Measurements from ENCODE around the gene ROBO4.

DNA sequence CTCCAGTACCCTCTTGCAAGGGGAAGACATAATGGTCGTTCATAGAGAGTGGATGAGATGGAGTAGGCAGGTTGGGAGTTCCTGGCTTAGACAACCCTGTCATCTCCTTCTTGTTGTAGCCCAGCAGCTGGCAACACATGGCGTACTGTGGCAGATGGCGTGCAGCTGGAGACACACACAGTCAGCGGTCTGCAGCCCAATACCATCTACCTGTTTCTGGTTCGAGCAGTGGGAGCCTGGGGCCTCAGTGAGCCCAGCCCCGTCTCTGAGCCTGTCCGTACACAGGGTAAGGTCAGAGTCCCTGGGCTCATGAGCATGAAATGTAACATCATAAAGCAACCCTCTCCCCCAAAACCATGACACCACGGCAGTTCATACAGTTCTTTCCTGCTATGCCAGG lies 23.7 kb downstream of the ROBO4 start:
- TF ChIP-seq, protein P1, sequence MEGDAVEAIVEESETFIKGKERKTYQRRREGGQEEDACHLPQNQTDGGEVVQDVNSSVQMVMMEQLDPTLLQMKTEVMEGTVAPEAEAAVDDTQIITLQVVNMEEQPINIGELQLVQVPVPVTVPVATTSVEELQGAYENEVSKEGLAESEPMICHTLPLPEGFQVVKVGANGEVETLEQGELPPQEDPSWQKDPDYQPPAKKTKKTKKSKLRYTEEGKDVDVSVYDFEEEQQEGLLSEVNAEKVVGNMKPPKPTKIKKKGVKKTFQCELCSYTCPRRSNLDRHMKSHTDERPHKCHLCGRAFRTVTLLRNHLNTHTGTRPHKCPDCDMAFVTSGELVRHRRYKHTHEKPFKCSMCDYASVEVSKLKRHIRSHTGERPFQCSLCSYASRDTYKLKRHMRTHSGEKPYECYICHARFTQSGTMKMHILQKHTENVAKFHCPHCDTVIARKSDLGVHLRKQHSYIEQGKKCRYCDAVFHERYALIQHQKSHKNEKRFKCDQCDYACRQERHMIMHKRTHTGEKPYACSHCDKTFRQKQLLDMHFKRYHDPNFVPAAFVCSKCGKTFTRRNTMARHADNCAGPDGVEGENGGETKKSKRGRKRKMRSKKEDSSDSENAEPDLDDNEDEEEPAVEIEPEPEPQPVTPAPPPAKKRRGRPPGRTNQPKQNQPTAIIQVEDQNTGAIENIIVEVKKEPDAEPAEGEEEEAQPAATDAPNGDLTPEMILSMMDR (IDR thresholded peaks at IDR 0.05; ENCODE audit: low read depth, low read length): no peak
- no peak for TF ChIP-seq EZH2phosphoT487 (IDR thresholded peaks at IDR 0.05; ENCODE audit: low read depth)
